HEK293 (cell line): ENCODE results near the gene POLR1H.

Experiments used
- CTCF ChIA-PET: fragments of 350-600 bp; formaldehyde crosslinking; extraction: SDS; loops from one replicate; lab custom pipeline; 2021; ENCODE audit warnings: antibody characterized with exemption; lab: Yijun Ruan, JAX
- POLR2A ChIA-PET: fragments of 300-600 bp; formaldehyde crosslinking; extraction: SDS; loops from one replicate; lab custom pipeline; 2020; ENCODE audit warnings: antibody characterized with exemption, inconsistent platforms; lab: Yijun Ruan, JAX
- H3K27ac ChIP-seq: fragments of 200-500 bp; sonication (Bioruptor generic); 2 replicates; pipeline ENCODE4 v1.5.1; 2014; ENCODE audit warnings: low read depth, low read length, control low read depth, inconsistent platforms; ENCODE audit errors: extremely low read depth
- H3K36me3 ChIP-seq, 2 experiments: fragments of 200-500 bp in 1 of 2; sonication (Bioruptor generic) in 1 of 2; 1 replicate in 1 of 2; 2 replicates in 1 of 2; pipeline ENCODE4 v1.5.1; 2014 to 2017; ENCODE audit warnings: inconsistent platforms in 2 of 2, low read length in 2 of 2; ENCODE audit not compliant: control insufficient read depth in 2 of 2, insufficient read depth in 1 of 2
- H3K4me1 ChIP-seq: fragments of 200-500 bp; sonication (Bioruptor generic); 2 replicates; pipeline ENCODE4 v1.5.1; 2014; ENCODE audit warnings: mild to moderate bottlenecking, low read length, inconsistent platforms; ENCODE audit not compliant: control insufficient read depth, insufficient read depth
- H3K4me3 ChIP-seq: 2 replicates; pipeline ENCODE4 v1.5.1; 2011; ENCODE audit warnings: low read depth, mild to moderate bottlenecking, control low read depth, low read length, moderate library complexity
- H3K9me3 ChIP-seq: fragments of 200-500 bp; sonication (Bioruptor generic); 2 replicates; pipeline ENCODE4 v1.5.1; 2014; ENCODE audit warnings: low read depth, low read length, inconsistent platforms; ENCODE audit not compliant: control insufficient read depth, insufficient read depth
- GLI4 ChIP-seq: fragments of 450-650 bp; formaldehyde crosslinking; IDR thresholded peaks from 2 replicates; pipeline ENCODE4 v1.5.1; 2016; ENCODE audit warnings: missing biosample characterization, missing genetic modification characterization
- KLF1 ChIP-seq: fragments of 450-650 bp; formaldehyde crosslinking; IDR thresholded peaks from 2 replicates; pipeline ENCODE4 v1.5.1; 2016; ENCODE audit warnings: missing biosample characterization, missing genetic modification characterization
- KLF10 ChIP-seq: fragments of 450-650 bp; IDR thresholded peaks from 2 replicates; pipeline ENCODE4 v1.5.1; 2018; ENCODE audit warnings: missing biosample characterization, mild to moderate bottlenecking, missing genetic modification characterization
- MZF1 ChIP-seq: fragments of 450-650 bp; formaldehyde crosslinking; IDR thresholded peaks from 2 replicates; pipeline ENCODE4 v1.5.1; 2017; ENCODE audit warnings: missing biosample characterization, missing genetic modification characterization, borderline replicate concordance
- OSR2 ChIP-seq: fragments of 450-650 bp; formaldehyde crosslinking; IDR thresholded peaks from 2 replicates; pipeline ENCODE4 v1.5.1; 2016; ENCODE audit warnings: missing biosample characterization, missing genetic modification characterization
- SETDB1 ChIP-seq: IDR thresholded peaks from one replicate; pipeline ENCODE4 v1.6.1; 2017; ENCODE audit warnings: mild to moderate bottlenecking, low read length, moderate library complexity, mixed read lengths; ENCODE audit not compliant: insufficient read length
- WT1 ChIP-seq: fragments of 450-650 bp; formaldehyde crosslinking; IDR thresholded peaks from 2 replicates; pipeline ENCODE4 v1.5.1; 2016; ENCODE audit warnings: missing biosample characterization, missing genetic modification characterization
- ZBTB11 ChIP-seq: fragments of 450-650 bp; formaldehyde crosslinking; conservative IDR thresholded peaks from 2 replicates; pipeline ENCODE4 v1.5.1; 2016; ENCODE audit warnings: low read depth, missing biosample characterization, missing genetic modification characterization
- ZBTB17 ChIP-seq: fragments of 450-650 bp; formaldehyde crosslinking; IDR thresholded peaks from 2 replicates; pipeline ENCODE4 v1.5.1; 2016; ENCODE audit warnings: missing biosample characterization, missing genetic modification characterization
- ZIC2 ChIP-seq: fragments of 450-650 bp; formaldehyde crosslinking; IDR thresholded peaks from 2 replicates; pipeline ENCODE4 v1.5.1; 2016; ENCODE audit warnings: missing biosample characterization, missing genetic modification characterization
- ZNF280C ChIP-seq: fragments of 450-650 bp; formaldehyde crosslinking; IDR thresholded peaks from 2 replicates; pipeline ENCODE4 v1.5.1; 2016; ENCODE audit warnings: missing biosample characterization, missing genetic modification characterization
- ZNF341 ChIP-seq: fragments of 450-650 bp; formaldehyde crosslinking; IDR thresholded peaks from 2 replicates; pipeline ENCODE4; 2016; ENCODE audit warnings: low read depth, missing biosample characterization, missing genetic modification characterization
- ZNF350 ChIP-seq: fragments of 450-650 bp; formaldehyde crosslinking; IDR thresholded peaks from 2 replicates; pipeline ENCODE4 v1.5.0; 2017; ENCODE audit warnings: missing biosample characterization, mild to moderate bottlenecking, missing genetic modification characterization
- ZNF362 ChIP-seq: fragments of 450-650 bp; formaldehyde crosslinking; IDR thresholded peaks from 2 replicates; pipeline ENCODE4 v1.5.1; 2016; ENCODE audit warnings: missing biosample characterization, missing genetic modification characterization
- ZNF449 ChIP-seq: fragments of 450-650 bp; formaldehyde crosslinking; IDR thresholded peaks from 2 replicates; pipeline ENCODE4 v1.5.1; 2017; ENCODE audit warnings: missing biosample characterization, mild to moderate bottlenecking, missing genetic modification characterization, moderate library complexity
- ZNF600 ChIP-seq: fragments of 450-650 bp; formaldehyde crosslinking; IDR thresholded peaks from 2 replicates; pipeline ENCODE4 v1.5.1; 2016; ENCODE audit warnings: missing biosample characterization, missing genetic modification characterization
- ZNF624 ChIP-seq: fragments of 450-650 bp; formaldehyde crosslinking; IDR thresholded peaks from 2 replicates; pipeline ENCODE4 v1.5.1; 2017; ENCODE audit warnings: missing biosample characterization, missing genetic modification characterization
- ZNF670 ChIP-seq: fragments of 450-650 bp; formaldehyde crosslinking; IDR thresholded peaks from 2 replicates; pipeline ENCODE4 v1.5.1; 2016; ENCODE audit warnings: missing biosample characterization, missing genetic modification characterization, low read depth
- ZNF791 ChIP-seq: fragments of 450-650 bp; formaldehyde crosslinking; IDR thresholded peaks from 2 replicates; pipeline ENCODE4 v1.5.1; 2016; ENCODE audit warnings: missing biosample characterization, missing genetic modification characterization
- TF ChIP-seq, protein P1 (sequence below): fragments of 450-650 bp; formaldehyde crosslinking; IDR thresholded peaks from 2 replicates; pipeline ENCODE4 v1.5.1; 2016; ENCODE audit warnings: missing biosample characterization, missing genetic modification characterization
- TF ChIP-seq, protein P2 (sequence below): fragments of 450-650 bp; IDR thresholded peaks from 2 replicates; pipeline ENCODE4 v1.5.1; 2018; ENCODE audit warnings: missing biosample characterization, mild to moderate bottlenecking, missing genetic modification characterization
- TF ChIP-seq, protein P3 (sequence below): fragments of 450-650 bp; formaldehyde crosslinking; IDR thresholded peaks from 2 replicates; pipeline ENCODE4 v1.5.1; 2017; ENCODE audit warnings: missing biosample characterization, missing genetic modification characterization

The POLR1H gene

DNA sequence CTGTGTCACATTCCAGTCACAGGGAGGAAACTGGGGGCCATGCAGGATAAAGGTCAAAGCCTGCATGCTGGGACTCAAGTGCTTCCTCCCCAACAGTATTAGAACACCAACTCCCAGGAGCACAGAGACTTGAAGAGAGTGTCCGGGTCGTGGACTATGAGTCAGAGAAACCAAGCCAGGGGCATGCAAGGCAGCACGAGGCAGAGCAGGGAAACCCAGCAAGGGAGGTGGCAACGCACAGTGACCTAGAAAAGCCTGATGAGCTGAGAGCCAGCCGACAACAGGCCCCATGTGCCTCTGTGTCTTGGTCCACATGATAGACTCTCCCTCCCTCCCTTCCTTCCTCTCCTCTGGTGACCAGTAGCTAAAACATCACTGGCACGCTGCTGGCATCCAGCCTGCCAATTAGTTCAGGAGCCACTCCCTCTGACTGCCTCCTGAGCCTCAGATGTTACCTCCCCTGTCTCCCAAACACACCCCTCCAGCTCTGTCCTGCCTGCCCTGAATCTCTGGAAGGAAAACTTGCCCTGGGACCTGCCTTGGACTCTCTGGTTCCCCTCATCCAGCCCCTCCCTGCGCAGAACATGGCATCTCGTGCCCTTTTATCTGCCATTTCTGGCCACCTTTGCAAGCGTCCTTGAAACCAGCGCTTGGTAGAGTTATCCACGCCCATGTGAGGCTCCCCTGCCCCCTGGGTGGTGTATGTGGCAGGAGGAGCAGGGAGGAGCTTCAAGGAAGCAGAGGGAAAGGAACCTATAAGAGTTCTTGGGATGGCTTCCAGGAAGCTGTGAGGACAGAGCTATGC, 30.7 kb downstream of the POLR1H start:
- CTCF ChIA-PET = interaction anchor here (2.0 to 3.4 kb wide), 2 partner anchors 11 to 39 kb away, joined by 6 to 15 read pairs; no protein-coding TSS in a partner anchor
- POLR2A ChIA-PET = interaction anchor here (1.4 to 1.5 kb wide), 2 partner anchors 10 to 30 kb away, joined by 6 to 10 read pairs; partner anchors contain the start of gene POLR1H
- H3K36me3 ChIP-seq = no peaks in the 10 kb centered on the region
- H3K4me1 ChIP-seq = peaks cover 4% of the 10 kb centered on the region
- no peak overlapping the region for H3K27ac ChIP-seq
- H3K4me3 ChIP-seq = no peak overlapping the region
- H3K9me3 ChIP-seq = no peaks in the 10 kb centered on the region
- TF ChIP-seq KLF1 (tag by site-specific recombination) (peak; percentile 86), ZNF341 (tag by site-specific recombination) (0 out of 2 replicates have a peak, but pooled peaks have one; percentile 28), ZBTB11 (tag by site-specific recombination) (no peak), ZNF449 (no peak), SETDB1 (no peak), ZNF624 (tag by site-specific recombination) (no peak), ZIC2 (tag by site-specific recombination) (peak; percentile 12; the same call in 1 of the 2 replicates), ZBTB17 (0 out of 2 replicates have a peak, but pooled peaks have one; percentile 34), WT1 (tag by site-specific recombination) (peak; percentile 80; the same call in 1 of the 2 replicates), ZNF280C (tag by site-specific recombination) (no peak), ZNF600 (peak; percentile 75), ZNF362 (tag by site-specific recombination) (no peak), ZNF670 (tag by site-specific recombination) (no peak), GLI4 (tag by site-specific recombination) (no peak), ZNF350 (tag by site-specific recombination) (no peak), OSR2 (tag by site-specific recombination) (peak; percentile 34; the same call in 1 of the 2 replicates), KLF10 (tag by site-specific recombination) (no peak), MZF1 (tag by site-specific recombination) (no peak), ZNF791 (tag by site-specific recombination) (no peak)
- TF ChIP-seq, protein P1, sequence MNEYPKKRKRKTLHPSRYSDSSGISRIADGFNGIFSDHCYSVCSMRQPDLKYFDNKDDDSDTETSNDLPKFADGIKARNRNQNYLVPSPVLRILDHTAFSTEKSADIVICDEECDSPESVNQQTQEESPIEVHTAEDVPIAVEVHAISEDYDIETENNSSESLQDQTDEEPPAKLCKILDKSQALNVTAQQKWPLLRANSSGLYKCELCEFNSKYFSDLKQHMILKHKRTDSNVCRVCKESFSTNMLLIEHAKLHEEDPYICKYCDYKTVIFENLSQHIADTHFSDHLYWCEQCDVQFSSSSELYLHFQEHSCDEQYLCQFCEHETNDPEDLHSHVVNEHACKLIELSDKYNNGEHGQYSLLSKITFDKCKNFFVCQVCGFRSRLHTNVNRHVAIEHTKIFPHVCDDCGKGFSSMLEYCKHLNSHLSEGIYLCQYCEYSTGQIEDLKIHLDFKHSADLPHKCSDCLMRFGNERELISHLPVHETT (tag by site-specific recombination) = no peak
- TF ChIP-seq, protein P2, sequence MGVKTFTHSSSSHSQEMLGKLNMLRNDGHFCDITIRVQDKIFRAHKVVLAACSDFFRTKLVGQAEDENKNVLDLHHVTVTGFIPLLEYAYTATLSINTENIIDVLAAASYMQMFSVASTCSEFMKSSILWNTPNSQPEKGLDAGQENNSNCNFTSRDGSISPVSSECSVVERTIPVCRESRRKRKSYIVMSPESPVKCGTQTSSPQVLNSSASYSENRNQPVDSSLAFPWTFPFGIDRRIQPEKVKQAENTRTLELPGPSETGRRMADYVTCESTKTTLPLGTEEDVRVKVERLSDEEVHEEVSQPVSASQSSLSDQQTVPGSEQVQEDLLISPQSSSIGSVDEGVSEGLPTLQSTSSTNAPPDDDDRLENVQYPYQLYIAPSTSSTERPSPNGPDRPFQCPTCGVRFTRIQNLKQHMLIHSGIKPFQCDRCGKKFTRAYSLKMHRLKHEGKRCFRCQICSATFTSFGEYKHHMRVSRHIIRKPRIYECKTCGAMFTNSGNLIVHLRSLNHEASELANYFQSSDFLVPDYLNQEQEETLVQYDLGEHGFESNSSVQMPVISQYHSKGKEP (tag by site-specific recombination) = no peak
- TF ChIP-seq, protein P3, sequence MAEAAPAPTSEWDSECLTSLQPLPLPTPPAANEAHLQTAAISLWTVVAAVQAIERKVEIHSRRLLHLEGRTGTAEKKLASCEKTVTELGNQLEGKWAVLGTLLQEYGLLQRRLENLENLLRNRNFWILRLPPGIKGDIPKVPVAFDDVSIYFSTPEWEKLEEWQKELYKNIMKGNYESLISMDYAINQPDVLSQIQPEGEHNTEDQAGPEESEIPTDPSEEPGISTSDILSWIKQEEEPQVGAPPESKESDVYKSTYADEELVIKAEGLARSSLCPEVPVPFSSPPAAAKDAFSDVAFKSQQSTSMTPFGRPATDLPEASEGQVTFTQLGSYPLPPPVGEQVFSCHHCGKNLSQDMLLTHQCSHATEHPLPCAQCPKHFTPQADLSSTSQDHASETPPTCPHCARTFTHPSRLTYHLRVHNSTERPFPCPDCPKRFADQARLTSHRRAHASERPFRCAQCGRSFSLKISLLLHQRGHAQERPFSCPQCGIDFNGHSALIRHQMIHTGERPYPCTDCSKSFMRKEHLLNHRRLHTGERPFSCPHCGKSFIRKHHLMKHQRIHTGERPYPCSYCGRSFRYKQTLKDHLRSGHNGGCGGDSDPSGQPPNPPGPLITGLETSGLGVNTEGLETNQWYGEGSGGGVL (tag by site-specific recombination) = 0 out of 2 replicates have a peak, but pooled peaks have one; percentile 24
